Hematopoietic multipotent progenitor cell treated with erythropoietin and hydrocortisone succinate and interleukin-3 and kit ligand, for 8 days (in vitro differentiated cells): ENCODE data around the gene PLET1.

ENCODE experiments used
- DNase-seq: peaks from one replicate; pipeline ENCODE4 v3.0.0-alpha.2; 2015

PLET1 gene

GRCh38 chr11:112237451-112237850 is 23.2 kb downstream of the PLET1 start:
- no peak for DNase-seq

GRCh38 chr11:112235750-112236390 is 24.8 kb downstream of the PLET1 start:
- DNase-seq, result no peak

GRCh38 chr11:112231952-112232351 is 28.7 kb downstream of the PLET1 start:
- no peak for DNase-seq

GRCh38 chr11:112229746-112230433 is 30.8 kb downstream of the PLET1 start:
- no peak for DNase-seq

- DNase-seq, result no peak
Observed at GRCh38 chr11:112229159-112229558, 31.5 kb downstream of the PLET1 start.

- no peak for DNase-seq
Observed at GRCh38 chr11:112228706-112229105, 32.0 kb downstream of the PLET1 start.

GRCh38 chr11:112227471-112227870 is 33.2 kb downstream of the PLET1 start:
- DNase-seq, result no peak

- peak; percentile 27 for DNase-seq
Observed at GRCh38 chr11:112226831-112227401, 33.7 kb downstream of the PLET1 start.

- DNase-seq, result peak; percentile 93
Observed at GRCh38 chr11:112226062-112226830, 34.4 kb downstream of the PLET1 start, which contains the start of gene PTS. Gene PTS (plus strand): TSS chr11:112226428. CDS start chr11:112226444, 16 bp downstream.

- no peak for DNase-seq
Observed at GRCh38 chr11:112225753-112226061, 35.0 kb downstream of the PLET1 start.

GRCh38 chr11:112223754-112224532 is 36.7 kb downstream of the PLET1 start:
- DNase-seq, result no peak

GRCh38 chr11:112223121-112223520 is 37.5 kb downstream of the PLET1 start:
- no peak for DNase-seq

GRCh38 chr11:112222303-112222702 is 38.4 kb downstream of the PLET1 start:
- no peak for DNase-seq

- DNase-seq, result no peak
Observed at GRCh38 chr11:112221274-112221835, 39.3 kb downstream of the PLET1 start.

GRCh38 chr11:112219476-112220232 is 41.0 kb downstream of the PLET1 start:
- peak; percentile 86 for DNase-seq

- DNase-seq, result no peak
Observed at GRCh38 chr11:112216561-112217105, 44.0 kb downstream of the PLET1 start.

GRCh38 chr11:112215621-112216020 is 45.0 kb downstream of the PLET1 start:
- DNase-seq, result no peak

- no peak for DNase-seq
Observed at GRCh38 chr11:112213753-112214152, 46.9 kb downstream of the PLET1 start.

- DNase-seq, result no peak
Observed at GRCh38 chr11:112212710-112213109, 48.0 kb downstream of the PLET1 start.

- no peak for DNase-seq
Observed at GRCh38 chr11:112212290-112212689, 48.4 kb downstream of the PLET1 start.

- DNase-seq, result no peak
Observed at GRCh38 chr11:112211536-112211935, 49.1 kb downstream of the PLET1 start.
